Neural progenitor cell (in vitro differentiated cells): ENCODE data around the gene TBC1D1.

Experiments
- EZH2 ChIP-seq: fragments of 200-600 bp; sonication (generic); IDR thresholded peaks from 2 replicates; pipeline ENCODE4 v1.6.1; 2017; ENCODE audit warnings: antibody characterized with exemption, mild to moderate bottlenecking, moderate library complexity
- EZH2phosphoT487 ChIP-seq: fragments of 200-600 bp; sonication (generic); IDR thresholded peaks from 2 replicates; pipeline ENCODE4 v1.6.1; 2017; ENCODE audit warnings: antibody characterized with exemption
- TF ChIP-seq, protein P1 (sequence below): fragments of 200-600 bp; sonication (generic); IDR thresholded peaks from 2 replicates; pipeline ENCODE4 v1.5.1; 2017; ENCODE audit warnings: antibody characterized with exemption, mild to moderate bottlenecking

DNA sequence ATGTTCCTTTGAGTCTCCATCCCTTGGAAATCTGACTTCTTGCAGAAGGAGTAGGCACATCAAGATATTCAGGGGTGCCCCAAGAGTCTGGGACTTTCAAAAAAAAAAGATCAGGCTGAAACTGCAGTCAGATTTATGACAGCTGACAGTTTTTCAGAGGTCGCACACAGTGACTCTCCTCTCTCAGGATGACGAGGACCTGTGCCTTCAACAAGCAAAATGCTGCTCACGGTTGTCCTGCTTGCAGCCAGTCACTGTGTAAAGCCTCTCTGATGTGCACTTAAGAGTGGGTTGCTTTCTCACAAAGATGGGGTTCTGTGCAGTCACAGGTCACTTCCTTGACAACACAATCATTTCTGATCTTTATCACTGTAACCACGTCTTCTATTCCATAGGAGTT lies 247.5 kb downstream of the TBC1D1 start:
- TF ChIP-seq, protein P1, sequence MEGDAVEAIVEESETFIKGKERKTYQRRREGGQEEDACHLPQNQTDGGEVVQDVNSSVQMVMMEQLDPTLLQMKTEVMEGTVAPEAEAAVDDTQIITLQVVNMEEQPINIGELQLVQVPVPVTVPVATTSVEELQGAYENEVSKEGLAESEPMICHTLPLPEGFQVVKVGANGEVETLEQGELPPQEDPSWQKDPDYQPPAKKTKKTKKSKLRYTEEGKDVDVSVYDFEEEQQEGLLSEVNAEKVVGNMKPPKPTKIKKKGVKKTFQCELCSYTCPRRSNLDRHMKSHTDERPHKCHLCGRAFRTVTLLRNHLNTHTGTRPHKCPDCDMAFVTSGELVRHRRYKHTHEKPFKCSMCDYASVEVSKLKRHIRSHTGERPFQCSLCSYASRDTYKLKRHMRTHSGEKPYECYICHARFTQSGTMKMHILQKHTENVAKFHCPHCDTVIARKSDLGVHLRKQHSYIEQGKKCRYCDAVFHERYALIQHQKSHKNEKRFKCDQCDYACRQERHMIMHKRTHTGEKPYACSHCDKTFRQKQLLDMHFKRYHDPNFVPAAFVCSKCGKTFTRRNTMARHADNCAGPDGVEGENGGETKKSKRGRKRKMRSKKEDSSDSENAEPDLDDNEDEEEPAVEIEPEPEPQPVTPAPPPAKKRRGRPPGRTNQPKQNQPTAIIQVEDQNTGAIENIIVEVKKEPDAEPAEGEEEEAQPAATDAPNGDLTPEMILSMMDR: no peak
- TF ChIP-seq EZH2phosphoT487 (no peak), EZH2 (no peak)
